A549 (cell line): ENCODE measurements around the gene RMP24.
A peak's percentile ranks its signal among the peaks of the same experiment; 100 is the strongest.

Source experiments
- ATAC-seq, 2 experiments: fragments of 200-7000 bp in 1 of 2; fragments of >200 bp in 1 of 2; cut with Nextera tagmentation in 1 of 2; cut with Tn5 transposase in 1 of 2; 3 replicates each; pipeline versions ENCODE4 v1.8.0 to v1.9.1; 2018 to 2020; ENCODE audit warnings: mild to moderate bottlenecking in 1 of 2, moderate library complexity in 1 of 2
- CTCF ChIA-PET: fragments of 300-600 bp; sonication (Branson Sonifier 250); formaldehyde crosslinking; extraction: SDS; loops from one replicate; lab custom pipeline; 2021; ENCODE audit warnings: antibody characterized with exemption, inconsistent platforms; lab: Yijun Ruan, JAX
- POLR2A ChIA-PET: fragments of 350-600 bp; formaldehyde crosslinking; extraction: SDS; loops from one replicate; lab custom pipeline; 2021; ENCODE audit warnings: antibody characterized with exemption, inconsistent platforms; lab: Yijun Ruan, JAX
- DNase-seq, 2 experiments: peaks; one replicate each; pipeline versions ENCODE4 v3.0.0 to v3.0.0-alpha.2; 2011 to 2016; ENCODE audit warnings: low read depth in 1 of 2, low spot score in 1 of 2
- FAIRE-seq: peaks from 2 replicates; lab custom pipeline; 2011; peaks lifted over from hg19 to GRCh38; lab: Jason Lieb, UNC
- H3K27ac ChIP-seq, 2 experiments: fragments of >200 bp; sonication (Bioruptor Twin); formaldehyde crosslinking; 3 replicates each; pipeline ENCODE4 v1.5.1; 2016 to 2017
- H3K4me1 ChIP-seq: fragments of >200 bp; sonication (Bioruptor Twin); formaldehyde crosslinking; 3 replicates; pipeline ENCODE4 v1.6.1; 2016
- H3K4me2 ChIP-seq: fragments of >200 bp; sonication (Bioruptor Twin); formaldehyde crosslinking; 3 replicates; pipeline ENCODE4 v1.6.1; 2016
- H3K4me3 ChIP-seq: fragments of >200 bp; sonication (Bioruptor Twin); formaldehyde crosslinking; 3 replicates; pipeline ENCODE4 v1.5.1; 2016
- H3K9me3 ChIP-seq: fragments of >200 bp; sonication (Bioruptor Twin); formaldehyde crosslinking; 3 replicates; pipeline ENCODE4 v1.6.1; 2016
- CEBPB ChIP-seq, 2 experiments: fragments of >200 bp in 1 of 2; sonication (Bioruptor Twin) in 1 of 2; formaldehyde crosslinking in 1 of 2; IDR thresholded peaks; 2 replicates each; pipeline ENCODE4 v1.6.1; 2012 to 2016
- CHD2 ChIP-seq: fragments of 150-350 bp; IDR thresholded peaks from 2 replicates; pipeline ENCODE4 v1.6.1; 2014; ENCODE audit warnings: low read length; ENCODE audit not compliant: partially characterized antibody
- EHF ChIP-seq: fragments of 250-450 bp; sonication (Bioruptor Pico); IDR thresholded peaks from 2 replicates; pipeline ENCODE4 v1.5.0; 2020; ENCODE audit warnings: mild to moderate bottlenecking
- EHMT2 ChIP-seq: fragments of 200-600 bp; sonication (generic); IDR thresholded peaks from 2 replicates; pipeline ENCODE4 v1.6.1; 2016; ENCODE audit warnings: antibody characterized with exemption, low read depth, mild to moderate bottlenecking, moderate library complexity
- EP300 ChIP-seq, 2 experiments: fragments of >200 bp; sonication (Bioruptor Twin); formaldehyde crosslinking; IDR thresholded peaks; 2 replicates in 1 of 2; 3 replicates in 1 of 2; pipeline ENCODE4 v1.6.1; 2016 to 2017
- FOSL2 ChIP-seq, 2 experiments: fragments of 450-650 bp in 1 of 2; fragments of >200 bp in 1 of 2; sonication (Bioruptor Twin) in 1 of 2; formaldehyde crosslinking; IDR thresholded peaks; 2 replicates each; pipeline versions ENCODE4 v1.5.0 to v1.6.1; 2016 to 2020; ENCODE audit warnings: mild to moderate bottlenecking in 1 of 2, moderate library complexity in 1 of 2
- GATA3 ChIP-seq: IDR thresholded peaks from 2 replicates; pipeline ENCODE4 v1.6.1; 2012; ENCODE audit warnings: borderline replicate concordance
- HDAC2 ChIP-seq: fragments of 200-600 bp; sonication (generic); IDR thresholded peaks from 2 replicates; pipeline ENCODE4 v1.6.1; 2016
- HEYL ChIP-seq: fragments of 250-450 bp; sonication (Bioruptor Pico); IDR thresholded peaks from 2 replicates; pipeline ENCODE4 v1.8.0; 2021; ENCODE audit warnings: mild to moderate bottlenecking, moderate library complexity
- HOXB5 ChIP-seq: fragments of 250-450 bp; sonication (Bioruptor Pico); IDR thresholded peaks from 2 replicates; pipeline ENCODE4 v1.5.0; 2020; ENCODE audit warnings: mild to moderate bottlenecking, moderate library complexity
- JUN ChIP-seq, 2 experiments: fragments of >200 bp; sonication (Bioruptor Twin); formaldehyde crosslinking; IDR thresholded peaks; 2 replicates in 1 of 2; 3 replicates in 1 of 2; pipeline ENCODE4 v1.6.1; 2016 to 2017
- JUNB ChIP-seq: fragments of >200 bp; sonication (Bioruptor Twin); formaldehyde crosslinking; IDR thresholded peaks from 2 replicates; pipeline ENCODE4 v1.6.1; 2016
- KDM5A ChIP-seq: fragments of 200-600 bp; sonication (generic); IDR thresholded peaks from 2 replicates; pipeline ENCODE4 v1.6.1; 2016; ENCODE audit warnings: antibody characterized with exemption, mild to moderate bottlenecking
- MAFK ChIP-seq: fragments of 450-650 bp; IDR thresholded peaks from 2 replicates; pipeline ENCODE4 v1.6.1; 2014; ENCODE audit not compliant: partially characterized antibody
- MYC ChIP-seq: IDR thresholded peaks from 2 replicates; pipeline ENCODE4 v1.6.1; 2012; ENCODE audit warnings: mild to moderate bottlenecking, inconsistent platforms, low read length, improper control_type of control experiment, borderline replicate concordance
- NFE2L2 ChIP-seq: fragments of 150-350 bp; conservative IDR thresholded peaks from 2 replicates; pipeline ENCODE4 v1.6.1; 2014; ENCODE audit warnings: low read length
- NPAS2 ChIP-seq: fragments of 250-450 bp; sonication (Bioruptor Pico); IDR thresholded peaks from 2 replicates; pipeline ENCODE4 v1.8.0; 2022; ENCODE audit warnings: mild to moderate bottlenecking, moderate library complexity, borderline replicate concordance
- NR3C1 ChIP-seq: fragments of >200 bp; sonication (Bioruptor Twin); formaldehyde crosslinking; IDR thresholded peaks from 3 replicates; pipeline ENCODE4 v1.6.1; 2017
- PHF8 ChIP-seq: fragments of 200-600 bp; sonication (generic); IDR thresholded peaks from 2 replicates; pipeline ENCODE4 v1.6.1; 2016; ENCODE audit warnings: low read depth, mild to moderate bottlenecking, antibody characterized with exemption, moderate library complexity, borderline replicate concordance
- POLR2A ChIP-seq: IDR thresholded peaks from 2 replicates; pipeline ENCODE4 v1.6.1; 2012; ENCODE audit warnings: mild to moderate bottlenecking, low read length
- RAD21 ChIP-seq, 2 experiments: fragments of >200 bp in 1 of 2; sonication (Bioruptor Twin) in 1 of 2; formaldehyde crosslinking in 1 of 2; IDR thresholded peaks in 1 of 2; conservative IDR thresholded peaks in 1 of 2; 2 replicates in 1 of 2; 3 replicates in 1 of 2; pipeline ENCODE4 v1.6.1; 2012 to 2018; ENCODE audit warnings: inconsistent platforms in 1 of 2
- RARB ChIP-seq: fragments of 250-450 bp; sonication (Bioruptor Pico); IDR thresholded peaks from 2 replicates; pipeline ENCODE4 v1.8.0; 2021; ENCODE audit warnings: mild to moderate bottlenecking, moderate library complexity
- RFX5 ChIP-seq: fragments of 450-650 bp; IDR thresholded peaks from 2 replicates; pipeline ENCODE4 v1.7.1; 2014; ENCODE audit warnings: antibody characterized with exemption, mild to moderate bottlenecking, moderate library complexity
- RNF2 ChIP-seq: fragments of 200-600 bp; sonication (generic); IDR thresholded peaks from 2 replicates; pipeline ENCODE4 v1.6.1; 2016; ENCODE audit warnings: low read depth, mild to moderate bottlenecking, antibody characterized with exemption, moderate library complexity, borderline replicate concordance
- SMC3 ChIP-seq: fragments of >200 bp; sonication (Bioruptor Twin); formaldehyde crosslinking; IDR thresholded peaks from 3 replicates; pipeline ENCODE4 v1.6.1; 2018; ENCODE audit warnings: inconsistent platforms
- TFCP2L1 ChIP-seq: fragments of 250-450 bp; sonication (Bioruptor Pico); IDR thresholded peaks from 2 replicates; pipeline ENCODE4 v1.5.0; 2021; ENCODE audit warnings: mild to moderate bottlenecking
- TP53 ChIP-seq: fragments of 250-450 bp; sonication (Bioruptor Pico); IDR thresholded peaks from 2 replicates; pipeline ENCODE4 v1.5.0; 2021; ENCODE audit warnings: mild to moderate bottlenecking, moderate library complexity
- ZC3H11A ChIP-seq: fragments of 450-650 bp; IDR thresholded peaks from 2 replicates; pipeline ENCODE4 v1.6.1; 2014; ENCODE audit warnings: antibody characterized with exemption, mild to moderate bottlenecking
- ZFP36 ChIP-seq: fragments of 450-650 bp; IDR thresholded peaks from 2 replicates; pipeline ENCODE4 v1.6.1; 2014; ENCODE audit warnings: borderline replicate concordance; ENCODE audit not compliant: partially characterized antibody
- ZSCAN20 ChIP-seq: fragments of 250-450 bp; sonication (Bioruptor Pico); IDR thresholded peaks from 2 replicates; pipeline ENCODE4 v1.8.0; 2022; ENCODE audit warnings: mild to moderate bottlenecking, moderate library complexity
- WGBS: methylation state at CpG from one replicate; pipeline ENCODE4 v1.1.6; 2017; ENCODE audit errors: missing lambda C conversion rate; 5-methylcytosine and 5-hydroxymethylcytosine counted together
- TF ChIP-seq, protein P1 (sequence below): fragments of >200 bp; sonication (Bioruptor Twin); formaldehyde crosslinking; IDR thresholded peaks from 3 replicates; pipeline ENCODE4 v1.6.1; 2016
- TF ChIP-seq, protein P2 (sequence below): fragments of >200 bp; sonication (Bioruptor Twin); formaldehyde crosslinking; IDR thresholded peaks from 3 replicates; pipeline ENCODE4 v1.5.1; 2016
- TF ChIP-seq, protein P3 (sequence below): IDR thresholded peaks from 2 replicates; pipeline ENCODE4 v1.6.1; 2012
- TF ChIP-seq, protein P4 (sequence below): fragments of 250-450 bp; sonication (Bioruptor Pico); IDR thresholded peaks from 2 replicates; pipeline ENCODE4 v1.5.0; 2021; ENCODE audit warnings: mild to moderate bottlenecking, moderate library complexity, borderline replicate concordance
- TF ChIP-seq, protein P5 (sequence below): IDR thresholded peaks from 2 replicates; pipeline ENCODE4 v1.6.1; 2012
- TF ChIP-seq, protein P6 (sequence below): fragments of >200 bp; sonication (Bioruptor Twin); formaldehyde crosslinking; IDR thresholded peaks from 2 replicates; pipeline ENCODE4 v1.6.1; 2016

Gene RMP24

DNA sequence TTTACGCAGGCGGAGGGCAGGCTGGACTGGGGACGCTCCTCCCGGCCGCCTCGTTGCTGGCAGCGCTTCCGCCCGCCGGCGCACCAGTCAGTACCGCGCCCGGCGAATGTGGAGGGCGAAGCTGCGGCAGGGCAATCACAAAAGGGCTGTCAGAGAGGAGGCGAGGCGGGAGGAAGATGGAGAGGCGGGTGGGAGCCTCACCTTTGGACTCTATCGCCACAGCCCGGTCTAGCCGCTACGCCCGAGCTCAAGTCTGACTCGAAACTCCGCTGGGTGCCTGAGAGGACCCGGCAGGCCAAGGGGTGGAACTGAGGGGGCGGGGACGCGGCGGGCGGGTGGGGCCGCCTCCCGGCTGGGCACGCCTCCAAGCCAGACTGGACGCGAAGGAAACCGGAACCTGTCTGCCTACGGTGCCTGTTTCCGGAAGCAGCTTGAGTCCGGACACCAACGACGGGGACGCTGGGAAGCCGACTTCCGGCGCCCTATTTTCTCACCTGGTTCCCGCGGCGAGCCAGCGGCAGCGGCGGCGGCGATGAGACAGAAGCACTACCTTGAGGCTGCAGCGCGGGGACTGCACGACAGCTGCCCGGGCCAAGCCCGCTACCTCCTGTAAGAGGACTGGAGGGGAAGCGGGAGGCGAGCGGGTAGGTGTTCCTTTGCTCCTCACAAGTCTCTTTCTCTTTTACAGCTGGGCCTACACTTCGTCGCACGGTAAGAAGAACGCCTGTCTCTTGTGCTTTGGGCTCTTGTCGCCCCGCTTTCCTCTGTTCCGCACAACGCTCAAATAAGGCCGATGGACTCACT is at the start of gene RMP24:
Gene RMP24 (plus strand): TSS at position 483 of the 804 bp plus-strand sequence.
- peaks cover 6% of the 10 kb centered on the region; the same call in 1 of the 3 replicates for H3K4me1 ChIP-seq
- peak; percentile 66 to 95 for DNase-seq
- CTCF ChIA-PET, result interaction anchor here (0.5 kb wide), 1 partner anchor 21 kb away, joined by 3 read pairs; no protein-coding TSS in a partner anchor
- peak within 1 kb of the TSS; percentile 73 to 89 for H3K27ac ChIP-seq
- POLR2A ChIA-PET, result interaction anchor here (0.5 to 1.4 kb wide), 12 partner anchors 11 to 599 kb away, joined by 3 to 9 read pairs (median 4); no protein-coding TSS in a partner anchor
- H3K4me3 ChIP-seq, result peak within 1 kb of the TSS; percentile 61
- FAIRE-seq, result no peak
- H3K4me2 ChIP-seq, result peak within 1 kb of the TSS; percentile 66
- no peaks in the 10 kb centered on the region for H3K9me3 ChIP-seq
- ATAC-seq, result peak; percentile 97 to 98
- WGBS, result 3% methylated on average over 36 of the region's 73 CpGs
- TF ChIP-seq ZSCAN20 (CRISPR knock-in tag) (no peak), TFCP2L1 (CRISPR knock-in tag) (no peak), RARB (no peak), NFE2L2 (no peak), NR3C1 (no peak), POLR2A (peak; percentile 85), CEBPB (IDR thresholded peaks at IDR 0.05) (no peak), RAD21 (conservative IDR thresholded peaks at IDR 0.05 in 1 of 2, IDR thresholded peaks at IDR 0.05 in 1 of 2) (no peak; a peak in 1 of 5 replicates), EHF (CRISPR knock-in tag) (no peak), HDAC2 (no peak), JUN (IDR thresholded peaks at IDR 0.05) (peak in 1 of 2 experiments; percentile 84; a peak in 4 of 5 replicates), HEYL (CRISPR knock-in tag) (no peak), NPAS2 (CRISPR knock-in tag) (no peak), EP300 (IDR thresholded peaks at IDR 0.05) (no peak), SMC3 (no peak; the same call in 1 of the 3 replicates), FOSL2 (IDR thresholded peaks at IDR 0.05) (no peak), FOSL2 (CRISPR knock-in tag; IDR thresholded peaks at IDR 0.05) (no peak), ZFP36 (no peak), KDM5A (peak; percentile 77; the same call in 1 of the 2 replicates), ZC3H11A (no peak), GATA3 (0 out of 2 replicates have a peak, but pooled peaks have one; percentile 37), PHF8 (peak; percentile 50; the same call in 1 of the 2 replicates), CHD2 (no peak), MYC (no peak), RFX5 (no peak), RNF2 (no peak), TP53 (CRISPR knock-in tag) (no peak), JUNB (no peak), HOXB5 (CRISPR knock-in tag) (no peak), MAFK (no peak), EHMT2 (no peak)
- TF ChIP-seq, protein P1, sequence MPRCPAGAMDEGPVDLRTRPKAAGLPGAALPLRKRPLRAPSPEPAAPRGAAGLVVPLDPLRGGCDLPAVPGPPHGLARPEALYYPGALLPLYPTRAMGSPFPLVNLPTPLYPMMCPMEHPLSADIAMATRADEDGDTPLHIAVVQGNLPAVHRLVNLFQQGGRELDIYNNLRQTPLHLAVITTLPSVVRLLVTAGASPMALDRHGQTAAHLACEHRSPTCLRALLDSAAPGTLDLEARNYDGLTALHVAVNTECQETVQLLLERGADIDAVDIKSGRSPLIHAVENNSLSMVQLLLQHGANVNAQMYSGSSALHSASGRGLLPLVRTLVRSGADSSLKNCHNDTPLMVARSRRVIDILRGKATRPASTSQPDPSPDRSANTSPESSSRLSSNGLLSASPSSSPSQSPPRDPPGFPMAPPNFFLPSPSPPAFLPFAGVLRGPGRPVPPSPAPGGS, result peak; percentile 78; the same call in 2 of the 3 replicates
- TF ChIP-seq, protein P2, sequence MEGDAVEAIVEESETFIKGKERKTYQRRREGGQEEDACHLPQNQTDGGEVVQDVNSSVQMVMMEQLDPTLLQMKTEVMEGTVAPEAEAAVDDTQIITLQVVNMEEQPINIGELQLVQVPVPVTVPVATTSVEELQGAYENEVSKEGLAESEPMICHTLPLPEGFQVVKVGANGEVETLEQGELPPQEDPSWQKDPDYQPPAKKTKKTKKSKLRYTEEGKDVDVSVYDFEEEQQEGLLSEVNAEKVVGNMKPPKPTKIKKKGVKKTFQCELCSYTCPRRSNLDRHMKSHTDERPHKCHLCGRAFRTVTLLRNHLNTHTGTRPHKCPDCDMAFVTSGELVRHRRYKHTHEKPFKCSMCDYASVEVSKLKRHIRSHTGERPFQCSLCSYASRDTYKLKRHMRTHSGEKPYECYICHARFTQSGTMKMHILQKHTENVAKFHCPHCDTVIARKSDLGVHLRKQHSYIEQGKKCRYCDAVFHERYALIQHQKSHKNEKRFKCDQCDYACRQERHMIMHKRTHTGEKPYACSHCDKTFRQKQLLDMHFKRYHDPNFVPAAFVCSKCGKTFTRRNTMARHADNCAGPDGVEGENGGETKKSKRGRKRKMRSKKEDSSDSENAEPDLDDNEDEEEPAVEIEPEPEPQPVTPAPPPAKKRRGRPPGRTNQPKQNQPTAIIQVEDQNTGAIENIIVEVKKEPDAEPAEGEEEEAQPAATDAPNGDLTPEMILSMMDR, result no peak
- TF ChIP-seq, protein P3, sequence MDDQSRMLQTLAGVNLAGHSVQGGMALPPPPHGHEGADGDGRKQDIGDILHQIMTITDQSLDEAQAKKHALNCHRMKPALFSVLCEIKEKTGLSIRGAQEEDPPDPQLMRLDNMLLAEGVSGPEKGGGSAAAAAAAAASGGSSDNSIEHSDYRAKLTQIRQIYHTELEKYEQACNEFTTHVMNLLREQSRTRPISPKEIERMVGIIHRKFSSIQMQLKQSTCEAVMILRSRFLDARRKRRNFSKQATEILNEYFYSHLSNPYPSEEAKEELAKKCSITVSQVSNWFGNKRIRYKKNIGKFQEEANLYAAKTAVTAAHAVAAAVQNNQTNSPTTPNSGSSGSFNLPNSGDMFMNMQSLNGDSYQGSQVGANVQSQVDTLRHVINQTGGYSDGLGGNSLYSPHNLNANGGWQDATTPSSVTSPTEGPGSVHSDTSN, result no peak
- TF ChIP-seq, protein P4, sequence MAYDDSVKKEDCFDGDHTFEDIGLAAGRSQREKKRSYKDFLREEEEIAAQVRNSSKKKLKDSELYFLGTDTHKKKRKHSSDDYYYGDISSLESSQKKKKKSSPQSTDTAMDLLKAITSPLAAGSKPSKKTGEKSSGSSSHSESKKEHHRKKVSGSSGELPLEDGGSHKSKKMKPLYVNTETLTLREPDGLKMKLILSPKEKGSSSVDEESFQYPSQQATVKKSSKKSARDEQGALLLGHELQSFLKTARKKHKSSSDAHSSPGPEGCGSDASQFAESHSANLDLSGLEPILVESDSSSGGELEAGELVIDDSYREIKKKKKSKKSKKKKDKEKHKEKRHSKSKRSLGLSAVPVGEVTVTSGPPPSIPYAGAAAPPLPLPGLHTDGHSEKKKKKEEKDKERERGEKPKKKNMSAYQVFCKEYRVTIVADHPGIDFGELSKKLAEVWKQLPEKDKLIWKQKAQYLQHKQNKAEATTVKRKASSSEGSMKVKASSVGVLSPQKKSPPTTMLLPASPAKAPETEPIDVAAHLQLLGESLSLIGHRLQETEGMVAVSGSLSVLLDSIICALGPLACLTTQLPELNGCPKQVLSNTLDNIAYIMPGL (CRISPR knock-in tag), result no peak
- TF ChIP-seq, protein P5, sequence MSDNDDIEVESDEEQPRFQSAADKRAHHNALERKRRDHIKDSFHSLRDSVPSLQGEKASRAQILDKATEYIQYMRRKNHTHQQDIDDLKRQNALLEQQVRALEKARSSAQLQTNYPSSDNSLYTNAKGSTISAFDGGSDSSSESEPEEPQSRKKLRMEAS, result peak; percentile 81
- TF ChIP-seq, protein P6, sequence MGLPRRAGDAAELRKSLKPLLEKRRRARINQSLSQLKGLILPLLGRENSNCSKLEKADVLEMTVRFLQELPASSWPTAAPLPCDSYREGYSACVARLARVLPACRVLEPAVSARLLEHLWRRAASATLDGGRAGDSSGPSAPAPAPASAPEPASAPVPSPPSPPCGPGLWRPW, result no peak
